MG63 (cell line): ENCODE data around the gene CA12. TPM values are rescaled to one million over a fixed set of nuclear protein-coding genes. Genes with fewer than 3 reads are reported as not detected.
"Not testable (repeated sequence)": the region's sequence is repeated elsewhere in the genome, so short reads cannot be mapped to it uniquely, and the experiment has no call there.

Experiments used
- DNase-seq: peaks from one replicate; pipeline ENCODE4 v3.0.0-alpha.2; 2020
- H3K27me3 ChIP-seq: fragments of 250-450 bp; sonication (Bioruptor Pico); 2 replicates; pipeline ENCODE4 v1.5.1; 2020; ENCODE audit warnings: mild to moderate bottlenecking, moderate library complexity
- H3K36me3 ChIP-seq: fragments of 250-450 bp; sonication (Bioruptor Pico); 2 replicates; pipeline ENCODE4 v1.5.1; 2020; ENCODE audit warnings: mild to moderate bottlenecking, moderate library complexity
- H3K4me3 ChIP-seq: fragments of 250-450 bp; sonication (Bioruptor Pico); 2 replicates; pipeline ENCODE4 v1.5.1; 2020; ENCODE audit warnings: mild to moderate bottlenecking, moderate library complexity
- H3K9me3 ChIP-seq: fragments of 250-450 bp; sonication (Bioruptor Pico); 2 replicates; pipeline ENCODE4 v1.5.1; 2020; ENCODE audit warnings: mild to moderate bottlenecking, moderate library complexity
- total RNA-seq: library from RNA; depleted of rRNA; stranded (reverse); fragments of >200 nt; shearing (Covaris generic); gene quantifications from 2 replicates; pipeline ENCODE4 v1.2.3, GENCODE V29; 2014; ENCODE audit warnings: low replicate concordance

CA12 gene
- total RNA-seq, 1 experiment from 2014 or later = 4.7 TPM

DNA sequence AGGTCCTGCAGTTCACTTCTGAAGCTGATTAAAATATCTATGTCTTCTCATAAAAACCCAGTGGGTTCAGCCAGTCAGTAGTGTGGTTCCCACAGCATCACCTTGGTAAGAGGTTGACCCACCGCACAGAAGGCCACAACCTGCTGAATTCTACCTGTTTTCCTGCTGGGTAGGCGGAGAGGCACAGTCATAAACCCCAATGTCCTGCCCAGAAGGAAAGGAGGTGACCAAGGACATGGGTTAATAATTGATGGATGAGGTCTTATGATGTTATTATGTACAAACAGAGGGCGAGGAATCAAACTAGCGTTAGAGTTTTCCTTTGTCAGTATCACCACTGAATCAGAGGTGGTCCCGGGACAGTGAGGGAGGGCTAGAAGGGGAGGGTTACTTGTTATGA, 27.8 kb downstream of the CA12 start:
- no peak for DNase-seq
- no peaks in the 10 kb centered on the region for H3K27me3 ChIP-seq
- no peak overlapping the region for H3K4me3 ChIP-seq
- H3K9me3 ChIP-seq = no peaks in the 10 kb centered on the region
- no peaks in the 10 kb centered on the region for H3K36me3 ChIP-seq

DNA sequence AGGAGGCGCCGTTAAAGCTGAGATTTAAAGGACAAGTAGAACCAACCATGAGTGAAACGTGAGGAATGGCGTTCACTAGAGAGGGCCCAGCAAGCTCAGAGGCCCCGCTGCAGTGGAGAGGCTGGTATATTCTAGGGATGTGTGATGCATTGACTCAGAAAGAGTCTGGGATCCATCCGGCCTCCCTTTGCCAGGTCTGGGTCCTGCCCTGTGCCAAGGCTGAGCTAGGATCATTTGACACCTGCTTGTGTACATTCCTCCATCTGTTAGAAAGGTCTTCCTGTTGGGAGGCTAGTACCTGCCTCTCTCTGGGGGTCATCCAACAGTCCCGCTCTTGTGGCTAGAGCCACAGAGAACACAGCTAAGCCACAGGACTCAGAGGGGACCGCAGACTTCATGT, 28.4 kb downstream of the CA12 start:
- no peak for DNase-seq
- Histone ChIP-seq H3K36me3 (no peaks in the 10 kb centered on the region), H3K4me3 (no peak overlapping the region), H3K9me3 (no peaks in the 10 kb centered on the region), H3K27me3 (no peaks in the 10 kb centered on the region)

GRCh38 chr15:63352808-63353207, 28.8 kb downstream of the CA12 start:
- H3K27me3 ChIP-seq = no peaks in the 10 kb centered on the region
- no peak for DNase-seq
- no peaks in the 10 kb centered on the region for H3K9me3 ChIP-seq
- H3K4me3 ChIP-seq = no peak overlapping the region
- H3K36me3 ChIP-seq = no peaks in the 10 kb centered on the region

- Histone ChIP-seq H3K36me3 (no peaks in the 10 kb centered on the region), H3K4me3 (no peak overlapping the region), H3K27me3 (no peaks in the 10 kb centered on the region), H3K9me3 (no peaks in the 10 kb centered on the region)
- no peak for DNase-seq
Observed at GRCh38 chr15:63351170-63351569, 30.5 kb downstream of the CA12 start.

DNA sequence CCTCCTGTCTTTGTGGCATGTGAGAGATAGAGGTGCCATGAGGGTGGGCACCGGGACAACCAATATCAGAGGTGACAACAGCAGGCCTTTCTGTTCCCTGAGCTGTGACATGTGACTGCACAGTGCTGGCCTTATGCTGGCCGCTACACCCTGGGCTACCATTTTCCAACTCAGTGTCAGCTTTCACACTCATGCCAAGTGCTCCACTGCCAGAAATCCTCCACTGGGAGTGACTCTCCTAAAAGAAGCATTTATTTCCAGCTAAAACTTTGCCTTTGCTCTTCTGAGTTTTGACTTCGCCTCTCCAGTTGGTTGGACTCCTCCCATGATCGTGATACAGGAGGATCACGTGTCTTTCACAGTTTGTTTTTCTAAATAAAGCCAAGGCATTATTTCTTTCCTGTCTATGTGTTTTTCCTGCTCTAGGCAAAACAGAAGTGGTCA, 31.4 kb downstream of the CA12 start:
- H3K9me3 ChIP-seq = no peaks in the 10 kb centered on the region
- H3K4me3 ChIP-seq = no peak overlapping the region
- no peaks in the 10 kb centered on the region for H3K27me3 ChIP-seq
- DNase-seq = peak; percentile 63
- H3K36me3 ChIP-seq = no peaks in the 10 kb centered on the region

- Histone ChIP-seq H3K9me3 (no peaks in the 10 kb centered on the region), H3K4me3 (no peak overlapping the region), H3K36me3 (no peaks in the 10 kb centered on the region), H3K27me3 (no peaks in the 10 kb centered on the region)
- no peak for DNase-seq
Observed at GRCh38 chr15:63349621-63350020, 32.0 kb downstream of the CA12 start.

- Histone ChIP-seq H3K4me3 (no peak overlapping the region), H3K27me3 (no peaks in the 10 kb centered on the region)
- no peak for DNase-seq
Observed at GRCh38 chr15:63349156-63349555, 32.5 kb downstream of the CA12 start.

GRCh38 chr15:63348392-63348791, 33.3 kb downstream of the CA12 start:
- Histone ChIP-seq H3K27me3 (no peaks in the 10 kb centered on the region), H3K9me3 (no peaks in the 10 kb centered on the region), H3K36me3 (no peaks in the 10 kb centered on the region), H3K4me3 (no peak overlapping the region)
- peak; percentile 94 for DNase-seq

More at GRCh38 chr15:63349156-63349555, 32.5 kb downstream of the CA12 start:
- Histone ChIP-seq H3K36me3 (no peaks in the 10 kb centered on the region), H3K9me3 (no peaks in the 10 kb centered on the region)

GRCh38 chr15:63347074-63347857, 34.4 kb downstream of the CA12 start:
- H3K4me3 ChIP-seq = no peak overlapping the region
- no peak for DNase-seq
- H3K27me3 ChIP-seq = no peaks in the 10 kb centered on the region
- no peaks in the 10 kb centered on the region for H3K36me3 ChIP-seq
- H3K9me3 ChIP-seq = no peaks in the 10 kb centered on the region

DNA sequence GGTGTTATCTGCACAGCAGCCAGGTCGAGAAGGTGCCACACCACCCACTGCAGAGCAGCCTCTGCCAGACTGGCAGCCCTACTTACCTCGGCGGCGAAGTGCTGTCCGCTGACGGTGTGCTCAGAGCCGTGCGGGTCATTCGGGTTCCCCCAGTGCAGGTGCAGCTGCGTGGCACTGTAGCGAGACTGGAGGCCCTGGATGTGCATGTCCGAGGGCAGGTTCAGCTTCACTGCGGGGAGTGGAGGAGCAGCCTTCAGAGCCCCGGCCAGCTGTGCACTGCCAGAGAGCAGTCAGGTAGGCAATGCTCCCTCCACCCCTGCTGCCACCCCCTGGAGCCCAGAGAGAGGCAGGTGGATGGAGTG, 36.3 kb downstream of the CA12 start:
- H3K27me3 ChIP-seq = no peaks in the 10 kb centered on the region
- DNase-seq = no peak
- no peak overlapping the region for H3K4me3 ChIP-seq
- H3K36me3 ChIP-seq = no peaks in the 10 kb centered on the region
- H3K9me3 ChIP-seq = no peaks in the 10 kb centered on the region

DNA sequence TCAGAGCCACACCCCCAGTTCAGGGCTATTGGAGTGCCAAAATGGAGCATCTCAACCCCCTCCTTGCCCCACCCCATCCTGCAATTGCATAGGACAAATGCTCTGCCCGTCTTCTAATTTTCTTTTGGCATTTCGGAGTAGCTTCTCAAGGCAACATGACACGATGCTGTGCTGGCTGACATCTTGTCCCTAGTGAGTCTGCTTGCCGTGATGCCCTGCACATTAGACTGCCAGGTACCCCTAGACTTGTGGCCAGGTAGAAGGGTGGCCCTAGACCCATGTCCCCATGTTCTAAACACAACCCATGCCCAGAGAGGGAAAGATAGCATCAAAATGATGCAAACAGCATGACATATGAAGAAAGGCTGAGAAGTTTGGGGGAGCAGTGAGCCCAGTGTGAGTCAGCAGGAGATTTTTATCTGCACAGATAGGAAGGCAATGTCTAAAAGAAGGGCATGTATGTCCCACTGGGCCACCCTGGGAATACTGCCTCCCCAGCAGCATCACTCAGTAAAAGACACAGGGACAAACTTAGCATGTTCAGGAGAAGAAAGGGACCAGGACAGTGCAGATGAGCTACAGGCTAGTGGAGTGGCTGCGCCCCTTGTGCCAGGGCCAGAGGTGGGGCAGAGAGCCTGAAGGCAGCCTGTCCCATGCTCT, 36.8 kb downstream of the CA12 start:
- H3K27me3 ChIP-seq = no peaks in the 10 kb centered on the region
- no peaks in the 10 kb centered on the region for H3K36me3 ChIP-seq
- DNase-seq = no peak
- no peak overlapping the region for H3K4me3 ChIP-seq
- H3K9me3 ChIP-seq = no peaks in the 10 kb centered on the region

GRCh38 chr15:63342996-63343562, 38.6 kb downstream of the CA12 start:
- not testable (repeated sequence) for H3K27me3 ChIP-seq, DNase-seq, H3K4me3 ChIP-seq, H3K9me3 ChIP-seq, H3K36me3 ChIP-seq

GRCh38 chr15:63341898-63342297, 39.7 kb downstream of the CA12 start:
- H3K36me3 ChIP-seq = no peaks in the 10 kb centered on the region
- no peak overlapping the region for H3K4me3 ChIP-seq
- H3K27me3 ChIP-seq = no peaks in the 10 kb centered on the region
- no peak for DNase-seq
- H3K9me3 ChIP-seq = no peaks in the 10 kb centered on the region

GRCh38 chr15:63340878-63341277, 40.8 kb downstream of the CA12 start:
- no peak for DNase-seq
- no peaks in the 10 kb centered on the region for H3K27me3 ChIP-seq
- no peak overlapping the region for H3K4me3 ChIP-seq
- H3K36me3 ChIP-seq = no peaks in the 10 kb centered on the region
- H3K9me3 ChIP-seq = no peaks in the 10 kb centered on the region

- H3K36me3 ChIP-seq = no peaks in the 10 kb centered on the region
- no peaks in the 10 kb centered on the region for H3K27me3 ChIP-seq
- no peak overlapping the region for H3K4me3 ChIP-seq
- no peak for DNase-seq
- H3K9me3 ChIP-seq = no peaks in the 10 kb centered on the region
Observed at GRCh38 chr15:63340353-63340752, 41.3 kb downstream of the CA12 start.

GRCh38 chr15:63339836-63340235, 41.8 kb downstream of the CA12 start:
- no peak overlapping the region for H3K4me3 ChIP-seq
- DNase-seq = no peak
- no peaks in the 10 kb centered on the region for H3K27me3 ChIP-seq
- H3K36me3 ChIP-seq = no peaks in the 10 kb centered on the region
- no peaks in the 10 kb centered on the region for H3K9me3 ChIP-seq

DNA sequence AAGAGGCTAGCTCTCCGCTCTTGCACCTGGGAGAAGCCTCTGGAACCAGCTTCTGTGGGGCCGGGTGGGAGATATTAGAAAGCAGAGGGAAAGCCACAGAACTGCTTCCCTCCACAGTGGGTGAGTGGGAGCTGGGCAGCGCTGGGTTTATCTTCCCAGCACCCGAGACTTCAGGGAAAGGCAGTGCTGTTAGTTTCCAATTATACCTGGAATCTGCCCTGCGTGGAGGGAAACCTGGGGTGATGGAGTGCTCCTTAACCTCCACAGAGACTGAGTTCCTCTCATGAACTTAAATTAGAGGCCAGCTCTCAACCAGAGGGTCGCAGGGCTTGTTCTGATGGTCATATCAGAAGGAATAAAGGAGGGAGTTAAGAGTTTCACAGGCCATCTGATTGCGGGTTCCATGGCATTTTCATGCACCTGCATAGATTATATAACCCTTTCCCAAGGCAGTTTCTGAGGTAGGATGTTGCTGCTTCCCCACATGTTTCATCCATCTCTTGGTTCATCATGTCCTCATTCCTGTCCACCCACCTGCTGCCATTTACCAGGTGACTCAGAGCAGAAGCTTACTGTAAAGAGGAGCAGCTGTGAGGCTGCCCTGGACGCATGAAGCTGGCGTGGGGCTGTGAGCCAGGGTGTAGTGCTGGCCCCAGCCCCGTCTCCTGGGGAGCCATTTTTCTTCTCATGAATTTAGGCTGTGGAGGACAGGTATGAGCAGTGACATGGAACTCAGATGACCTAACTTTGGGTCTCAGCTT, 42.5 kb downstream of the CA12 start:
- DNase-seq = no peak
- H3K27me3 ChIP-seq = no peaks in the 10 kb centered on the region
- H3K36me3 ChIP-seq = no peaks in the 10 kb centered on the region
- H3K4me3 ChIP-seq = no peak overlapping the region
- H3K9me3 ChIP-seq = no peaks in the 10 kb centered on the region
